PC-3 (cell line): ENCODE data around the gene TGFBR3L. TPM values are rescaled to one million over a fixed set of nuclear protein-coding genes. Genes with fewer than 3 reads are reported as not detected.

Experiments
- ATAC-seq: fragments of 200-7000 bp; cut with Tn5 transposase; 2 replicates; pipeline ENCODE4 v1.9.1; 2020; ENCODE audit warnings: mild to moderate bottlenecking, moderate library complexity
- BruUV-seq: library from RNA; stranded (reverse); fragments of 400-500 nt; replicated peaks from 2 replicates; lab custom pipeline; 2021; lab: Mats Ljungman, UMichigan
- CTCF ChIA-PET: fragments of 300-600 bp; sonication (Branson Sonifier 250); formaldehyde crosslinking; loops from one replicate; lab custom pipeline; 2022; ENCODE audit warnings: antibody characterized with exemption; lab: Charles Lee
- POLR2A ChIA-PET: fragments of 300-600 bp; sonication (Branson Sonifier 250); formaldehyde crosslinking; loops from one replicate; lab custom pipeline; 2022; ENCODE audit warnings: antibody characterized with exemption; ENCODE audit not compliant: unreplicated experiment; lab: Charles Lee
- DNase-seq: peaks from one replicate; pipeline ENCODE4 v3.0.0-alpha.2; 2015
- H2AFZ ChIP-seq: fragments of 300-600 bp; sonication (generic); 2 replicates; pipeline ENCODE4 v1.6.0; 2016; ENCODE audit warnings: antibody characterized with exemption, low read length
- H3F3A ChIP-seq: fragments of 300-600 bp; sonication (generic); one replicate; pipeline ENCODE4 v1.6.0; 2017; ENCODE audit warnings: antibody characterized with exemption, low read length, control low read depth, mild to moderate bottlenecking; ENCODE audit not compliant: unreplicated experiment
- H3K27ac ChIP-seq: fragments of 300-600 bp; sonication (generic); 2 replicates; pipeline ENCODE4 v1.5.1; 2016; ENCODE audit warnings: mild to moderate bottlenecking, low read length
- H3K27me3 ChIP-seq: fragments of 300-600 bp; sonication (generic); 2 replicates; pipeline ENCODE4 v1.6.1; 2016; ENCODE audit warnings: low read length, mixed read lengths
- H3K36me3 ChIP-seq: fragments of 300-600 bp; sonication (generic); 2 replicates; pipeline ENCODE4 v1.6.1; 2016; ENCODE audit warnings: low read depth, mixed run types, low read length, mixed read lengths
- H3K4me1 ChIP-seq: fragments of 300-600 bp; sonication (generic); 2 replicates; pipeline ENCODE4 v1.5.1; 2016; ENCODE audit warnings: low read length; ENCODE audit not compliant: insufficient read depth
- H3K4me2 ChIP-seq: fragments of 300-600 bp; sonication (generic); 2 replicates; pipeline ENCODE4 v1.6.0; 2016; ENCODE audit warnings: low read length
- H3K4me3 ChIP-seq: fragments of 300-600 bp; sonication (generic); 2 replicates; pipeline ENCODE4 v1.5.1; 2016; ENCODE audit warnings: mild to moderate bottlenecking, low read length, mixed read lengths
- H3K79me2 ChIP-seq: fragments of 300-600 bp; sonication (generic); 2 replicates; pipeline ENCODE4 v1.6.1; 2017; ENCODE audit warnings: low read length, mixed read lengths
- H3K9ac ChIP-seq: fragments of 300-600 bp; sonication (generic); 2 replicates; pipeline ENCODE4 v1.6.0; 2016; ENCODE audit warnings: mild to moderate bottlenecking, low read length
- H3K9me2 ChIP-seq: fragments of 300-600 bp; sonication (generic); replicated peaks from 2 replicates; pipeline ENCODE4 v1.6.1; 2016; ENCODE audit warnings: mixed run types, low read length, mixed read lengths
- H3K9me3 ChIP-seq: fragments of 300-600 bp; sonication (generic); 2 replicates; pipeline ENCODE4 v1.6.1; 2016; ENCODE audit warnings: low read length, mixed read lengths
- H4K20me1 ChIP-seq: fragments of 300-600 bp; sonication (generic); 2 replicates; pipeline ENCODE4 v1.6.1; 2016; ENCODE audit warnings: low read length, mixed read lengths
- CTCF ChIP-seq: fragments of 300-600 bp; sonication (generic); conservative IDR thresholded peaks from 2 replicates; pipeline ENCODE4 v1.5.1; 2017; ENCODE audit warnings: antibody characterized with exemption, low read depth, mild to moderate bottlenecking, low read length
- EZH2 ChIP-seq: fragments of 300-600 bp; sonication (generic); IDR thresholded peaks from one replicate; pipeline ENCODE4 v1.6.1; 2017; ENCODE audit warnings: antibody characterized with exemption, mild to moderate bottlenecking, low read length; ENCODE audit not compliant: unreplicated experiment
- EZH2phosphoT487 ChIP-seq: fragments of 300-600 bp; sonication (generic); IDR thresholded peaks from 2 replicates; pipeline ENCODE4 v1.6.1; 2018; ENCODE audit warnings: mild to moderate bottlenecking, antibody characterized with exemption, low read length, borderline replicate concordance
- intact Hi-C: fragments of 100-400 bp; cut with micrococcal nuclease; formaldehyde crosslinking; loops from 2 replicates; pipeline ENCODE4 v1.9.0; 2023
- total RNA-seq: library from RNA; depleted of rRNA; stranded (reverse); fragments of >200 nt; gene quantifications from 2 replicates; pipeline ENCODE4 v1.2.3, GENCODE V29; 2014

The TGFBR3L gene
- total RNA-seq, 1 experiment from 2014 or later = 10.5 TPM

DNA sequence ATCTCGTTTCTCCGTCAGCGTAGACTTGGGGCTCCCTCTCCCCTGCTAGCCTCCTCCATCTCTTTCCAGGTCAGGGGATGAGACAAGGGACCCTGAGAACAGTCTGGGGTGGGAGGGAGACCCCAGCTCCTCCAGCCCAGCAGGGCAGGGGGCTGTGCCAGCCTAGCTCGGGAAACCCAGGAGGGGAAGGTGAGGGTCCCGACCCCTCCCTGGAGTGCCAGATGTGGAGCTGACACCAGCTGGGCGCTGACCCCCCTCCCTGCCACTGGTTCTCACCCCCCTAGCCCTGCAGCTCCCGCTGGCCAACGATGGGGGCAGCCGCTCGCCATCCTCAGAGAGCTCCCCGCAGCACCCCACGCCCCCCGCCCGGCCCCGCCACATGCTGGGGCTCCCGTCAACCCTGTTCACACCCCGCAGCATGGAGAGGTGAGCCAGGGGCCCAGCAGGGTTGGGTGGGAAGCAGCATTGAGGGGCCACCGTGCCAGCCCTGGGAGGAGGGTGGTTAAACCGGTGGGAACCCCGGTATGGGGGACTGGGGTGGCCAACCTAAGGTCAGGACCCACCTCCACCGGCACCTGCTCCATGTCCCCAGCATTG is 5.1 kb upstream of the TGFBR3L start:
- H3K36me3 ChIP-seq = peaks cover 20% of the 10 kb centered on the region
- H3K27me3 ChIP-seq = no peaks in the 10 kb centered on the region
- no peak overlapping the region for H3K9ac ChIP-seq
- no peak for ATAC-seq
- peaks cover 9% of the 10 kb centered on the region for H3K4me1 ChIP-seq
- no peaks in the 10 kb centered on the region for H3F3A ChIP-seq
- BruUV-seq = no TSS peak
- no peak overlapping the region for H3K4me3 ChIP-seq
- intact Hi-C loops = no loop called here
- no peak overlapping the region for H2AFZ ChIP-seq
- no peak for DNase-seq
- CTCF ChIA-PET = no interaction called here
- H3K4me2 ChIP-seq = no peak overlapping the region
- H4K20me1 ChIP-seq = 0 out of 2 replicates have a peak, but pooled peaks cover 3% of the 10 kb centered on the region
- H3K9me3 ChIP-seq = no peaks in the 10 kb centered on the region
- TF ChIP-seq EZH2 (no peak), CTCF (no peak), EZH2phosphoT487 (no peak)
- no peaks in the 10 kb centered on the region for H3K9me2 ChIP-seq
- no peak overlapping the region for H3K27ac ChIP-seq
- POLR2A ChIA-PET = no interaction called here
- peaks cover 40% of the 10 kb centered on the region for H3K79me2 ChIP-seq

DNA sequence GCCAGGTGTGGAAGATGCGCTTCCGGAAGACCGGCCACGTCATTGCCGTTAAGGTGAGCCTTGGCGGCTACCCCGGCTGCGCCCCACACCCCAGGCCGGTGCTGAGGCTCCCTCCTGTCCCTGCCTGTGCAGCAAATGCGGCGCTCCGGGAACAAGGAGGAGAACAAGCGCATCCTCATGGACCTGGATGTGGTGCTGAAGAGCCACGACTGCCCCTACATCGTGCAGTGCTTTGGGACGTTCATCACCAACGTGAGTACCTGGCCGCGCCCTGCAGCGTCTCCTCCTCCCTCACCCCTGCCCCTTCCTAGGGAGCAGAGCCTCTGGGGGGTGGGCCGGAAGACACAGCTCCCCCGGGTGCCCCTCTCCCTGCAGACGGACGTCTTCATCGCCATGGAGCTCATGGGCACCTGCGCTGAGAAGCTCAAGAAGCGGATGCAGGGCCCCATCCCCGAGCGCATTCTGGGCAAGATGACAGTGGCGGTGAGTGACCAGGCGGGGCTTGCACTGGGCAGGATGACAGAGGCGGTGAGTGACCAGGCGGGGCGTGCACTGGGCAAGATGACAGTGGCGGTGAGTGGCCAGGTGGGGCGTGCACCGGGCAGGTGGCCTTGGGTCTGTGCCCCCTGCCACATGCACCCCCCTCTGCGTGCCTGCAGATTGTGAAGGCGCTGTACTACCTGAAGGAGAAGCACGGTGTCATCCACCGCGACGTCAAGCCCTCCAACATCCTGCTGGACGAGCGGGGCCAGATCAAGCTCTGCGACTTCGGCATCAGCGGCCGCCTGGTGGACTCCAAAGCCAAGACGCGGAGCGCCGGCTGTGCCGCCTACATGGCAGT is 4.1 kb upstream of the TGFBR3L start:
- ChIA-PET POLR2A (no interaction called here), CTCF (no interaction called here)
- no peaks in the 10 kb centered on the region for H3K27me3 ChIP-seq
- peaks cover 30% of the 10 kb centered on the region for H3K79me2 ChIP-seq
- H3K9me2 ChIP-seq = no peaks in the 10 kb centered on the region
- no peaks in the 10 kb centered on the region for H3F3A ChIP-seq
- ATAC-seq (0 out of 2 replicates have a peak, but pooled peaks have one; percentile 4), DNase-seq (no peak)
- no peak overlapping the region for H2AFZ ChIP-seq
- H3K9ac ChIP-seq = no peak overlapping the region
- H3K4me3 ChIP-seq = no peak overlapping the region
- no TSS peak for BruUV-seq
- H4K20me1 ChIP-seq = 0 out of 2 replicates have a peak, but pooled peaks cover 3% of the 10 kb centered on the region
- intact Hi-C loops = no loop called here
- no peaks in the 10 kb centered on the region for H3K4me1 ChIP-seq
- TF ChIP-seq CTCF = no peak
- no peak for TF ChIP-seq EZH2
- TF ChIP-seq EZH2phosphoT487 = no peak
- H3K36me3 ChIP-seq = peaks cover 20% of the 10 kb centered on the region
- no peak overlapping the region for H3K4me2 ChIP-seq
- H3K9me3 ChIP-seq = no peaks in the 10 kb centered on the region
- no peak overlapping the region for H3K27ac ChIP-seq
